GM12878 (cell line): ENCODE data around the gene FGFRL1. TPM values are rescaled to one million over a fixed set of nuclear protein-coding genes. Genes with fewer than 3 reads are reported as not detected.

ENCODE experiments used
- ATAC-seq: fragments of 200-7000 bp; cut with Tn5 transposase; 3 replicates; pipeline ENCODE4 v1.9.1; 2020; ENCODE audit warnings: mild to moderate bottlenecking, moderate library complexity
- BruUV-seq: library from RNA; stranded (reverse); fragments of 400-500 nt; replicated peaks from 2 replicates; lab custom pipeline; 2021; lab: Mats Ljungman, UMichigan
- CTCF ChIA-PET: fragments of 300-600 bp; sonication (Branson Sonifier 250); formaldehyde crosslinking; extraction: SDS; loops from one replicate; lab custom pipeline; 2021; ENCODE audit warnings: inconsistent platforms; lab: Yijun Ruan, JAX
- POLR2A ChIA-PET: fragments of 350-600 bp; formaldehyde crosslinking; extraction: SDS; loops from one replicate; lab custom pipeline; 2021; ENCODE audit warnings: inconsistent platforms; lab: Charles Lee
- RAD21 ChIA-PET: fragments of 300-600 bp; sonication (Branson Sonifier 250); formaldehyde crosslinking; loops from one replicate; lab custom pipeline; 2023; ENCODE audit warnings: antibody characterized with exemption; ENCODE audit not compliant: unreplicated experiment; lab: Charles Lee
- SMC1A ChIA-PET: fragments of 300-600 bp; sonication (Branson Sonifier 250); formaldehyde crosslinking; loops from one replicate; lab custom pipeline; 2023; ENCODE audit not compliant: unreplicated experiment, uncharacterized antibody; lab: Charles Lee
- DNase-seq: peaks from one replicate; pipeline ENCODE4 v3.0.0-alpha.2; 2011; ENCODE audit warnings: low read depth, low spot score
- FAIRE-seq: peaks from 3 replicates; lab custom pipeline; 2011; peaks lifted over from hg19 to GRCh38; lab: Jason Lieb, UNC
- H2AFZ ChIP-seq: 2 replicates; pipeline ENCODE4 v1.6.0; 2011; ENCODE audit warnings: low read depth, low read length, control low read depth; ENCODE audit not compliant: control insufficient read depth
- H3K27ac ChIP-seq: 2 replicates; pipeline ENCODE4 v1.5.1; 2011; ENCODE audit warnings: control low read depth; ENCODE audit not compliant: control insufficient read depth, insufficient read depth
- H3K27me3 ChIP-seq, 2 experiments: replicated peaks in 1 of 2; 2 replicates each; pipeline versions ENCODE4 v1.6.0 to v1.6.1; 2011; ENCODE audit warnings: low read length in 1 of 2; ENCODE audit not compliant: control insufficient read depth in 2 of 2, insufficient read depth in 2 of 2
- H3K36me3 ChIP-seq, 2 experiments: 2 replicates each; pipeline ENCODE4 v1.5.1; 2011; ENCODE audit warnings: low read length in 1 of 2; ENCODE audit not compliant: control insufficient read depth in 2 of 2, insufficient read depth in 2 of 2
- H3K4me1 ChIP-seq: 2 replicates; pipeline ENCODE4 v1.6.1; 2011; ENCODE audit warnings: mild to moderate bottlenecking, low read length, moderate library complexity, mixed read lengths; ENCODE audit not compliant: control insufficient read depth, insufficient read depth
- H3K4me2 ChIP-seq: 2 replicates; pipeline ENCODE4 v1.6.0; 2011; ENCODE audit warnings: control low read depth; ENCODE audit not compliant: control insufficient read depth, insufficient read depth
- H3K4me3 ChIP-seq: fragments of 200-600 bp; sonication (generic); 2 replicates; pipeline ENCODE4 v1.5.1; 2016
- H3K79me2 ChIP-seq: 2 replicates; pipeline ENCODE4 v1.6.0; 2011; ENCODE audit warnings: low read length; ENCODE audit not compliant: control insufficient read depth, insufficient read depth
- H3K9ac ChIP-seq: 2 replicates; pipeline ENCODE4 v1.8.0; 2011; ENCODE audit warnings: low read length, control low read depth, mixed read lengths; ENCODE audit not compliant: control insufficient read depth, insufficient read depth
- H3K9me3 ChIP-seq: replicated peaks from 3 replicates; pipeline ENCODE4 v1.5.1; 2011; ENCODE audit warnings: mild to moderate bottlenecking, low read length; ENCODE audit not compliant: control insufficient read depth, insufficient read depth
- H4K20me1 ChIP-seq: 2 replicates; pipeline ENCODE4 v1.6.0; 2011; ENCODE audit not compliant: control insufficient read depth, insufficient read depth
- ASH2L ChIP-seq: fragments of 300-600, 200-600 bp; sonication (generic); IDR thresholded peaks from 2 replicates; pipeline ENCODE4 v1.6.1; 2017; ENCODE audit warnings: low read depth, mild to moderate bottlenecking, borderline replicate concordance
- MLLT1 ChIP-seq: fragments of 450-650 bp; IDR thresholded peaks from 2 replicates; pipeline ENCODE4 v1.6.1; 2016; ENCODE audit warnings: mild to moderate bottlenecking
- NFYB ChIP-seq: IDR thresholded peaks from 2 replicates; pipeline ENCODE4 v1.6.1; 2011; ENCODE audit warnings: low read depth, mild to moderate bottlenecking, low read length, improper control_type of control experiment, moderate library complexity; ENCODE audit not compliant: insufficient read depth
- POLR2AphosphoS5 ChIP-seq: IDR thresholded peaks from 2 replicates; pipeline ENCODE4 v1.6.1; 2011; ENCODE audit warnings: mild to moderate bottlenecking, low read length, inconsistent platforms
- RBBP5 ChIP-seq: fragments of 200-600 bp; sonication (generic); conservative IDR thresholded peaks from 2 replicates; pipeline ENCODE4 v1.6.1; 2016
- WRNIP1 ChIP-seq: IDR thresholded peaks from 2 replicates; pipeline ENCODE4 v1.6.1; 2011; ENCODE audit warnings: low read depth, low read length, improper control_type of control experiment, borderline replicate concordance
- WGBS: methylation state at CpG from one replicate; pipeline ENCODE4 v1.1.6; 2016; ENCODE audit warnings: low lambda C conversion rate; ENCODE audit not compliant: insufficient replicate concordance, insufficient coverage; ENCODE audit errors: missing lambda C conversion rate; 5-methylcytosine and 5-hydroxymethylcytosine counted together
- in situ Hi-C: fragments of 300-500 bp; cut with MboI; formaldehyde crosslinking; loops from 9 replicates; pipeline ENCODE4 v1.14.3; 2018; ENCODE audit warnings: mixed read lengths
- intact Hi-C: fragments of 100-400 bp; cut with micrococcal nuclease; formaldehyde crosslinking; loops from one replicate; pipeline ENCODE4 v1.14.2; 2022; ENCODE audit not compliant: unreplicated experiment
- polyA plus RNA-seq, 11 experiments: library from polyadenylated mRNA; depleted of rRNA in 4 of 11; unstranded in 6 of 11; stranded (reverse) in 5 of 11; fragments of >200 nt; fragmentation: Nextera tagmentation in 4 of 11; fragmentation: Illumina TruSeq in 1 of 11; extraction: Ambion mirVana in 4 of 11; extraction: Trizol in 1 of 11; gene quantifications; 1 replicate in 1 of 11; 2 replicates in 10 of 11; pipeline versions ENCODE4 v1.2.1 to v1.2.3, GENCODE V29; 2011 to 2016; ENCODE audit warnings: inconsistent platforms in 2 of 11, missing spikeins in 2 of 11, low read depth in 1 of 11
- total RNA-seq, 4 experiments: library from RNA; depleted of rRNA in 3 of 4; stranded (reverse); fragments of >200 nt in 3 of 4; fragmentation: Illumina TruSeq in 1 of 4; extraction: Trizol in 1 of 4; gene quantifications; 2 replicates each; pipeline versions ENCODE4 v1.2.1 to v1.2.3, GENCODE V29; 2013 to 2021
- TF ChIP-seq, protein P1 (sequence below): IDR thresholded peaks from 2 replicates; pipeline ENCODE4 v1.6.1; 2012; ENCODE audit warnings: low read depth, low read length, improper control_type of control experiment
- TF ChIP-seq, protein P2 (sequence below): fragments of 450-650 bp; IDR thresholded peaks from 2 replicates; pipeline ENCODE4 v1.6.1; 2016; ENCODE audit warnings: mild to moderate bottlenecking

The FGFRL1 gene
- total and polyA plus RNA-seq, 10 of the 15 experiments (the other 5 are each of a cell fraction or from before 2014, with no cell fraction given) = 0.02 to 1.5 (median 0.29) TPM; not detected in 2

DNA sequence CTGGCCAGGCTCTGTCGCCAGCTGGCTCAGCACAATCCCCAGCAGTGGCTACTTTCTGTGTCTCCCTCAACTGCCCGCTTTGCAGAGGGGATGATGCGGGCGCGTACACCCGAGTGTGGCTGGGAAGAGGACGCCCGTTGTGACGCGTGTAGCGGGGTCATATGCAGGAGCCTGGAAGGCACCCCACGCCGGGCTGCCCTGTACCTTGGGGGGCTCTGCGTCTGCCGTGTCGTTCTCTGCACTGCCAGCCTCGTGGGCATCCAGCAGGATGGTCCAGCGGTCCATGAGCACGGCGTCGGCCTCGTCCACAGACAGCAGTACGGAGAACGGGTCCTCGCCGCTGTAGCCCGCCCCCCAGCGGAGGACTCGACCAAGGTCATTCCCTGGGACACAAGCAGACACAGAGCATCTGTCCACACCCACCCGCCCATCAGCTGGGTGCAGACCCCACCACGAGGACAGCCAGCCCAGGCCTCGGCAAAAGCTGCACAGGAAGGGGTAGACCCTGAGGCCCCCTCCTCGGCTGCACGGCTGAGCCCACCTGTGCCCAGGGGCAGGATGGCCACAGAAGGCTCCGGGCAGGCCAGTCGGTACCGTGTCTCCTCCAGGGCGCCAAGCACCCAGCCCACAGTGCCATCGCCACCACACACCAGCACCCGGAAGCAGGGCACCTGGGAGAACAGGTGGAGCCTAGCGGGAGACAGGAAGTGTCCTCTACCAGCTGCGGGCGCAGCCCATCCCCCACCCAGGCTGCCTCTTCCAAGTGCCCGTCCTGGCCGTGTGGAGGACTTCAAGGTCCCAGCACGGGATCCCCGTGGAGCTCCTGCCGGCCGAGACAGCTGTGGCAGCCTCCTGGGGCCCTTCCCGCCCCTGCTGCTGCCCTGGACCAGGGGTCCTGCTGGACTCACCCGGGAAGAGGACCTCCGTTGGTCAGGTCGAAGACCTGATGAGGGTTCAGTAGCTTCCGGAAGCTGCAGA is 48.9 kb upstream of the FGFRL1 start:
- Histone ChIP-seq H4K20me1 (no peaks in the 10 kb centered on the region), H3K27me3 (no peaks in the 10 kb centered on the region), H3K9me3 (no peaks in the 10 kb centered on the region), H3K4me2 (no peak overlapping the region), H3K9ac (no peak overlapping the region), H3K4me1 (no peaks in the 10 kb centered on the region), H3K36me3 (no peaks in the 10 kb centered on the region), H2AFZ (no peak overlapping the region), H3K79me2 (no peaks in the 10 kb centered on the region), H3K27ac (no peak overlapping the region), H3K4me3 (no peak overlapping the region)
- CTCF ChIA-PET = interaction anchor here (1.1 kb wide), 1 partner anchor 28 kb away, joined by 3 read pairs; no protein-coding TSS in a partner anchor
- TF ChIP-seq WRNIP1 (no peak), POLR2AphosphoS5 (no peak), NFYB (no peak), RBBP5 (no peak), ASH2L (no peak), MLLT1 (no peak)
- TF ChIP-seq, protein P1, sequence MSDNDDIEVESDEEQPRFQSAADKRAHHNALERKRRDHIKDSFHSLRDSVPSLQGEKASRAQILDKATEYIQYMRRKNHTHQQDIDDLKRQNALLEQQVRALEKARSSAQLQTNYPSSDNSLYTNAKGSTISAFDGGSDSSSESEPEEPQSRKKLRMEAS = no peak
- TF ChIP-seq, protein P2, sequence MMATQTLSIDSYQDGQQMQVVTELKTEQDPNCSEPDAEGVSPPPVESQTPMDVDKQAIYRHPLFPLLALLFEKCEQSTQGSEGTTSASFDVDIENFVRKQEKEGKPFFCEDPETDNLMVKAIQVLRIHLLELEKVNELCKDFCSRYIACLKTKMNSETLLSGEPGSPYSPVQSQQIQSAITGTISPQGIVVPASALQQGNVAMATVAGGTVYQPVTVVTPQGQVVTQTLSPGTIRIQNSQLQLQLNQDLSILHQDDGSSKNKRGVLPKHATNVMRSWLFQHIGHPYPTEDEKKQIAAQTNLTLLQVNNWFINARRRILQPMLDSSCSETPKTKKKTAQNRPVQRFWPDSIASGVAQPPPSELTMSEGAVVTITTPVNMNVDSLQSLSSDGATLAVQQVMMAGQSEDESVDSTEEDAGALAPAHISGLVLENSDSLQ = no peak
- ATAC-seq = no peak
- 88% methylated on average over 53 of the region's 54 CpGs for WGBS
- DNase-seq = no peak
- intact Hi-C loops = no loop called here
- POLR2A ChIA-PET = no interaction called here
- in situ Hi-C loops = no loop called here
- RAD21 ChIA-PET = no interaction called here
- no peak for FAIRE-seq
- SMC1A ChIA-PET = no interaction called here
- no TSS peak for BruUV-seq
